HS-5 (cell line): Measurements from ENCODE around the gene POC1A.

Source experiments
- DNase-seq: peaks from one replicate; pipeline ENCODE4 v3.0.0-alpha.2; 2012; ENCODE audit warnings: low read depth

Gene POC1A

GRCh38 chr3:52085681-52086282, 68.4 kb downstream of the POC1A start:
- DNase-seq, result no peak

DNA sequence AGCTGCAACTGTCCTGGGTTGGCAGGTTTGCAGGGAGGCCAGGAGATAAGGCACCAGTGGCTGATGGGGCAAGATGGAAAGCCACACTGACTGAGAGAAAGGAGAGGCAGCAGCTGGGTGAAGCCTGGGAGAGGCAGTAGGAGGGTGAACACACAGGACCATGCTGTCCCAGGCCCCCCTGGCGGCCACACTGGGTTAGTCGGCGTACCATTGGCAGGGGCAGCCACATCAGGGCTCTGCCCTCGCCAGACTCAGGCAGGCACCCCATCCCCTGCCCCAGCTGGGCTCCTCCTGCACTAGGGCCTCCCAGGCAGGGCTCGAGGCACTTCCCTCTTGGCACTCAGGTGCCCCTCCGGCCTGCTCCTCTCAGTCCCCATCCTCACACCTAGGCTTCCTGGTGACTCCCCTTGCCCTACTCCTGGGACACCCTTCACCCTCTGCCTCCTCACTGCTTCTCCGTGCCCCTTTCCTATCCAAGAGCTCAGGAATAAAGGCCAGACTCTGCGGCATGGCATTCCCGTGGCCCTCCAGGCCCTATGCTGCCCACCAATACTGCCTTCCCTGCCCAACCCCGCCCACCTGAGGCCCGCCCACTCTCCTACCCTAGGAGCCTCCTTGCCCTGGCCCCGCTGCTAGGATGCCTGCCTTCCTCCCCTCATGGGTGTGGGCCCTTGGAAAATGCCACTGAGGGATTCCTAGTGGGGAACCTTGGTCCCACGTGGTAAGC, 69.1 kb downstream of the POC1A start:
- no peak for DNase-seq

- no peak for DNase-seq
These were observed 69.8 kb downstream of the POC1A start for GRCh38 chr3:52084216-52084945.

- DNase-seq, result no peak
These were observed 70.6 kb downstream of the POC1A start for GRCh38 chr3:52083556-52084087.

DNA sequence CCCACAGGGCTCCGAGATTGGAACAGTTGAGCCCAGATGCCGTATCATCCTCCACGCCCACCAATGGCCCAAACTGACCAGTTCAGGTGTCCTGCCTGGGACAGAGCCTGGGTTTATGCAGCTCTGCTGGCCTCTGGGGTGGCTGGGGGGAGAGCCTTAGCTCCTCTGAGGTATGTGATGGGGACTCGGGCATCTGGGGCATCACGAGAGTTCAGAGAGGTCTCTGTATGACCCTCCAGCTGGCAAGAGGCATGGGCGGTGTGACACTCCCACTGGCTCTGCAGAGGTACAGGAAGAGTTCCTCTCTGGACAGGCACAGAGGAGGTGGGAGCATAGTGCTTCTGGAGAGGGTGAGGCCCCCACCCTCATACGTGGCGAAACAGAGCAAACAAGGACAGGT, 71.3 kb downstream of the POC1A start:
- no peak for DNase-seq

GRCh38 chr3:52080830-52081719, 73.1 kb downstream of the POC1A start:
- no peak for DNase-seq

- no peak for DNase-seq
These were observed 74.3 kb downstream of the POC1A start for GRCh38 chr3:52079958-52080357.

GRCh38 chr3:52078781-52079560, 75.3 kb downstream of the POC1A start:
- DNase-seq, result no peak

- no peak for DNase-seq
These were observed 76.3 kb downstream of the POC1A start for GRCh38 chr3:52077925-52078324.

GRCh38 chr3:52076896-52077780, 77.1 kb downstream of the POC1A start:
- DNase-seq, result no peak

DNA sequence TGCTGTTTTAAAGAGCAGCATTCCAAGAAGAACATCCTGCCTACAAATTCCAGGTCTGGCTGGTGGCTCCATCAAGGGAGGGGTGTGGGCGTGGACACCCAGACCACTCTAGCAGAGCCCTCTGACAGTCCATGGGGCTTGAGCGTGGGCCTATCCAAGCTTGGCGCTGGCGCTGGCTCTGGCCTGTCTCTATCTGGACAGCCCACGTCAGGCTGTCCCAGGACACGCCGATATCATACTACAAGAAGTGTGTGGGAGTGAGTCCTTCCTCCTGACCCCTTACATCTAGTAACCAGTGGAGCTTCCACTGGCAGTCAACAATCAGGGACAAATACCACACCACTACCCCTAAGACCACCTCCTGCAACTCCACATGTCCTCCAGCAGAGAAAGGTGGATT, 80.7 kb downstream of the POC1A start:
- DNase-seq, result no peak

DNA sequence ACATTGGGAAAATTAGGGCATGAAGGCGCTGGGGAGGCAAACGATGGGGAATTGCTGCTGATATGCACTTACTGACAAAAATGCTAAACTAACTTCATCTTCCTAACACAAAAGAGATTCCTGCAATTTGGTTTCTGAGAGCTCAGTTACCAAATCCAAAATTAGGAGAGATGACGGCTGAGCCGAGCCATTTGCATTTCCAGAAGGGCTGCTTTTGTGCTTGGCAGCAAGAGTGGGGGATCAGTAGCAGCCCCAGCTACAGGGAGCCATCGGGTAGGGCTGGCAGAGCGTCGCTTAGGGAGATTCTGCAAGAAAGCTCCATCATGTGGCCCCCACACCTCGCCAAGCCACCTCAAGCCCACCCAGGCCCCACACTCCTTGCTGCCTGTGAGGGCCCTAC, 81.8 kb downstream of the POC1A start:
- no peak for DNase-seq

DNA sequence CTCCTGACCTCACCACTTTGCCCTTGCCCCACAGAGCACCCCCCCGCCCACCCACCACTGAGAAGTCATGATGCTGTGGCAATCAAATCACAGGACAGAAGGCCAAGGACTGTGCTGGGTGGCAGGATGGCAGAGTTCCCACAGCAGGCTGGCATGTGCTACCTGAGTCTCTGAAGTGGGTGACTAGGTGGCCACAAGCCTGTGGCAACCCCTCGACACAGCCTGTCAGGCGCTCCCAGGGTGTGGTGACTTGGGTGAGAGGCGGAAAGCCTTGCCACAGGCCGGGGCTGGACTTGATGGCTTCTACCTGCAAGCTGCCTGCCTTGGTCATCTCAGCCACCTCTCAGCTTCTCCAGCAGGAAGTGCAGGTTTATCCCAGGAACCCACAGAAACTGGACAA, 82.2 kb downstream of the POC1A start:
- no peak for DNase-seq

- DNase-seq, result no peak
These were observed 83.2 kb downstream of the POC1A start for GRCh38 chr3:52070724-52071621.

- no peak for DNase-seq
These were observed 84.4 kb downstream of the POC1A start for GRCh38 chr3:52069855-52070254.

GRCh38 chr3:52069135-52069534, 85.1 kb downstream of the POC1A start:
- no peak for DNase-seq

DNA sequence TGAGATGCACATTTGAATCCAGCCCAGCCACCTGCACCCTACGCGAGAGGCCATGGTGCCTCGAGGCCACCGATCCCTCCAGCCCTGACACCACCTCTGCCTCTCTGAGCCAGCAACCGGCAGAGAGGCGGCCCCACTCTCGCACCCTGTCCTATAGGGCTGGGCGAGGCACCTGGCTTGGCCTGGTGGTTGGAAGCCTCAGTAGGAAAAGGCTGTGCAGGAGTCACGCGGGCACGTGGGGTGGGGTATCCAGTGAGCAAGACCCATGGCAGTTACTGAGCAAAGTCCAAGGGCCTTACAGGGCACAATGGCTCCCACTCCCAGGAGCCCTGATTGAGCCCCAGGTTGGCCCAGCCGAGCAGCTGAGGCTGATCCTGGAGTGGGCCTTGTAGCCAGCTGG, 85.5 kb downstream of the POC1A start:
- DNase-seq, result no peak

DNA sequence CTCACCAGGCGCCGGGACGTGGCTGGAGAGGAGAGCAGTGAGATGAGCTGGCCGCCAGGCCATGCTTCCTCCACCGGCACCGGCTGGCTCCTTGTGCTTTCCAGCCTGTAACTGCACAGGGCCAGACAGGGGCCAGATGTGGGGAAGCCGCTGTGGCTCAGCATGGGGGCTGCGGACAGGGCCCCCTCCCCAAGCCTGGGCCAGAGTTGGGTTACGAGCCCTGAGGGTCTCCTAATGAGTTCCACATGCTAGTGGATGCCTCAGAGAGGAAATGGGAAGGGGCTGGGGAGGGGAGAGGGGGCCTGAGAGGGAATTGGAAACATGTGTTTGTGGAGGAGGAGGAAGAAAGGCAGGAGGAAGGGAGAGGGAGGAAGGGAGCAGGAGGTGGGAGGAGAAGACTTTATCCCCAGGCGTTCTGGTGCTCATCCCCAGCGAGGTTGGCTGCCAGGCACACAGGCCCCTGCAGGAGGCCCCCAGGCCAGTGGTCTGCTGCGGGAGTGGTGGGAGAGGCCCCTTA, 86.1 kb downstream of the POC1A start:
- DNase-seq, result no peak

- no peak for DNase-seq
These were observed 86.7 kb downstream of the POC1A start for GRCh38 chr3:52067526-52067925.
